ENCODE measurements around the gene PKHD1. TPM values are rescaled to one million over a fixed set of nuclear protein-coding genes. Genes with fewer than 3 reads are reported as not detected.

Gene PKHD1
- total RNA-seq, 4 donors from 2014 or later, result 0.12 TPM; not detected in 3

GRCh38 chr6:51841626-51842025 is 245.8 kb downstream of the PKHD1 start:
- no peak for DNase-seq (ENCODE audit: low spot score)
- no peak for ATAC-seq (ENCODE audit: low FRiP score)
- no peak for TF ChIP-seq CTCF (IDR thresholded peaks at IDR 0.05)

DNA sequence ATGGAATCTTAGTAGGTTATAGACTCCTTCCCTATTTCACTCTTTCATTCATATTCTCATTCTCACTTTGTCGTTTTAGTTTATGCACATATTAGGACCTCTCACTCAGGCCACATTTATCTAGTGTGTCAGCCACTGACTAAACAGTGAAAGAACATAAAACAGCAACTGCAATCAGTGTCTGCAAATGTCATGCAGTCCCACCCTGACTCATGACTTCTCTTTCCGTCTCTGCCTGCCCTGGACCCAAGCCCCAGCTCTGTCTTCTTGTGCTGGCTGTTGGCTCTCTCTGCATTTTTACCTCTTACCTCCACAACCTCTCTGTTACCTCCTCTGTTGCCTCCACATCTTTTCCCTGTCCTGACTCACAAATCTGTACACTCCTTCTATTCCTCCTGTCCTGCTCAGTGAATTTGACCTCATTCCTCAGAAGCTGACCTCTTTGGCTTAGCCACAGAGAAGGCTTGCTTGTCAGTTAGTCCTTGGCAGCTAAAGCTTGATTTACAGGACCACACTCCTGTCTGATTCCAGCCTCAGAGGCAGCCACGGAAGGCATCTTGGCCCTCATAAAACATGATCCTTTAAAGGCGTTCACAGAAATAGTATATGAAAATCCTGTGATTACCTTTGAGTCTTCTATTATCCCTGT is 247.6 kb downstream of the PKHD1 start:
- ATAC-seq (ENCODE audit: low FRiP score) (no peak), DNase-seq (ENCODE audit: low spot score) (no peak)
- TF ChIP-seq CTCF (IDR thresholded peaks at IDR 0.05), result no peak

DNA sequence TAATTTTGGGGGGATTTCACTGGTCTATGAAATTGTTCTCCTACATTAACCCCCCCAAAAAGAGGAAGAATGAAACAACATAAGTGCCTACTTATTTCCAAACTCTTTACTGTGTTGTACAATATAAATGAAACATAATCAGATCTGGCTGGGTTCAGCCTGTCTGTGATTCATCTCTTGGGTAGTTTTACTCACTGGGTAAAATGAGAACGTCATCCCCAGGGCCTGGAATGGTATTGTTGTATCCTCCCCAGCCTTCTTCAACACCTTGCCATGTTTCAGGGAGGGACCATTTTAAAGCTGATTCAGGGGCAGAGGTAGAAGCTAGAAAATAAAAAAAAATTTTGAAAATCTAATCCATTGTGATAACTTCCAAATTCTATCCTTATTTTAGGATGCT is 256.7 kb downstream of the PKHD1 start:
- TF ChIP-seq CTCF (IDR thresholded peaks at IDR 0.05), result no peak
- DNase-seq (ENCODE audit: low spot score) (no peak), ATAC-seq (ENCODE audit: low FRiP score) (no peak)

DNA sequence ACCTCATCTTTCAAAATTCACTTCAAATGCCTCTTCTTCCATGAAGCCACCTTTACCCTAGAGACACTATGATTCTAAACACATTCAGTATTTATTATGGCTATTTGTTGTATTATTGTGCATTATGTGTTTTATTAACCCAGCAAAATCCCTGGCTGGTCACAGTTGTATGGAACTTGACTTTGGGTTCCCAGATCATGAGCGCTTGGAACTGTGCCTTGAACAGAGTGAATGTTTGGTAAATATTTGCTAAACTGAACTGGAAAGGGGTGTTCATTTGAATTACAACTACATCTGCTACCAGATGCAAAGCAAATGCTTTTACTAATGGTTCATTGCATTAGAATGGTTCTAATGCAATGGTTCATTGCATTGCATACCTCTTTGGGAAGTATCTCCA is 259.8 kb downstream of the PKHD1 start:
- ATAC-seq (ENCODE audit: low FRiP score), result no peak
- no peak for DNase-seq (ENCODE audit: low spot score)
- no peak for TF ChIP-seq CTCF (IDR thresholded peaks at IDR 0.05)

DNA sequence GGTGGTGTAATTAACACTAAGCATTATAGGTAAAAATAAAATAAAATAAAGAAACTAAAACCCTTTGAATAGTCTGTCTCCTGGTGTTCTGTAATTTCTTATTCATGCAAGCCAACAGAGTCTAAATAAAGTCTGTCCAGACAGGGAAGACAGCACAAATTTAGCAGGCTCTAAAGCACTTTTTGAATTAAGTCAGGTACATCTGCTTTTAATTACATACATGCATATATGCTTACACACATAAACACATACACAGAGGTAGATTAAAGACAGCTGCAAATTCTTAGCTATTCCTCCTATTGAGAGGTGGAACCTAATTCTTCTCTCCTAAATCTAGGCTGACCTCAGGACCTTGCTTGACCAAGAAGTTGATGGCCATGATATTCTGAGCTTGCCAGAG is 262.5 kb downstream of the PKHD1 start:
- ATAC-seq (ENCODE audit: low FRiP score), result no peak
- TF ChIP-seq CTCF (IDR thresholded peaks at IDR 0.05), result no peak
- no peak for DNase-seq (ENCODE audit: low spot score)

DNA sequence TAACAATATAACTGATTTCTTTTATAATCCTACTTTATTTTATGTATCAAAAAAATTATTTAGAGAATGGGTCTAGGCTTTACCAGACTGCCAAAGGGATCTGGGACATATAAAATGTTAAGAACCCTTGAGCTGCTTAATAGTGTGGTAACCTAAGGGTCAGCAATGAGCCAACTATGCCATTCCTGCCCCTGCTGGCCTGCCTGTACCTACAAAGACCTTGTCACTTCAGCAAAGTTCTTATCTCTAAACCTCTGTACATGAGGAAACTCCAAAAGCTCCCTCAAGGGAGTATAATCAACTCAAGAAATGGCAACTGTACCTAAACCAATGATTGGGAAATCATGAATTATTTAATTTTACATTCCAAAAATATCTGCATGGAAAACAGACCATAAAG is 266.9 kb downstream of the PKHD1 start:
- ATAC-seq (ENCODE audit: low FRiP score), result no peak
- DNase-seq (ENCODE audit: low spot score), result no peak
- TF ChIP-seq CTCF (IDR thresholded peaks at IDR 0.05), result no peak

- TF ChIP-seq CTCF (IDR thresholded peaks at IDR 0.05), result no peak
- no peak for ATAC-seq (ENCODE audit: low FRiP score)
Measured at GRCh38 chr6:51818520-51819022, 268.8 kb downstream of the PKHD1 start.

More at GRCh38 chr6:51818520-51819022, 268.8 kb downstream of the PKHD1 start:
- no peak for DNase-seq (ENCODE audit: low spot score)

Data from omental fat pad (tissue), 4 donors.